ENCODE measurements around the gene VPS36.

DNA sequence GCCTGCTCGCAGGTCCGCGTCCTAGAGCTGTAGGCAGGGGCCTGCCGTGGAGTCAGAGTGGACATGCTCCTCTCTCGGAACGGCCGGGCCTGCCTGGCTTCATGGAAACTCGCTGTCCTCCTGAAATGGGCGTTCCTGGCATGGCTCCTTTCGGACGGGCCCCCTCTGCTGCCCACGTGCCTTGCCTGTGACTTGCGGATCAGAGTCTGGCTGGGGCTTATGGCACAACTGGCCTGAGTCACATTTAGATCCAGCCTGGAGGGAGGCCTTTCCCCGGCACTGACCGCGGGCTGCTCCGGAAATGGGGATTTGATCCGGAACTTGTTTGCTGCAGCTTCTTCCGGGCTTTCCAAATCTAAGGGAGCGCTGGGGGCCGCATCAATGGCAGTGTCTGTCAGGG, 72.5 kb downstream of the VPS36 start:
- TF ChIP-seq CTCF (conservative IDR thresholded peaks at IDR 0.05; ENCODE audit: low read depth, low read length) (no peak), EZH2 (IDR thresholded peaks at IDR 0.05; ENCODE audit: borderline replicate concordance, low read depth, low read length, poor library complexity, severe bottlenecking) (no peak)
